GM19099 (cell line): ENCODE measurements around the gene CDH23.

ENCODE experiments used
- POLR2A ChIP-seq: IDR thresholded peaks from 3 replicates; pipeline ENCODE4 v1.6.1; 2011; ENCODE audit warnings: low read depth; ENCODE audit not compliant: insufficient read length; ENCODE audit errors: extremely low read depth

The CDH23 gene

GRCh38 chr10:71433768-71434744, 37.3 kb downstream of the CDH23 start:
- TF ChIP-seq POLR2A, result no peak

GRCh38 chr10:71434760-71435394, 38.2 kb downstream of the CDH23 start:
- no peak for TF ChIP-seq POLR2A

GRCh38 chr10:71435571-71436267, 39.0 kb downstream of the CDH23 start:
- TF ChIP-seq POLR2A, result no peak

- TF ChIP-seq POLR2A, result no peak
These were observed 39.8 kb downstream of the CDH23 start for GRCh38 chr10:71436268-71437125.

GRCh38 chr10:71437537-71438092, 40.9 kb downstream of the CDH23 start:
- TF ChIP-seq POLR2A, result no peak

GRCh38 chr10:71438761-71439160, 42.0 kb downstream of the CDH23 start:
- TF ChIP-seq POLR2A, result no peak

GRCh38 chr10:71439670-71440425, 43.1 kb downstream of the CDH23 start:
- TF ChIP-seq POLR2A, result no peak

GRCh38 chr10:71440506-71441035, 43.9 kb downstream of the CDH23 start:
- no peak for TF ChIP-seq POLR2A

- TF ChIP-seq POLR2A, result no peak
These were observed 45.3 kb downstream of the CDH23 start for GRCh38 chr10:71442000-71442399.

GRCh38 chr10:71442859-71443570, 46.3 kb downstream of the CDH23 start:
- no peak for TF ChIP-seq POLR2A

GRCh38 chr10:71443676-71444075, 47.0 kb downstream of the CDH23 start:
- TF ChIP-seq POLR2A, result no peak

- no peak for TF ChIP-seq POLR2A
These were observed 47.7 kb downstream of the CDH23 start for GRCh38 chr10:71444284-71445054.
